ENCODE results near the gene KSR2.

GRCh38 chr12:117502633-117503032 is 466.2 kb downstream of the KSR2 start:
- TF ChIP-seq, protein P1, sequence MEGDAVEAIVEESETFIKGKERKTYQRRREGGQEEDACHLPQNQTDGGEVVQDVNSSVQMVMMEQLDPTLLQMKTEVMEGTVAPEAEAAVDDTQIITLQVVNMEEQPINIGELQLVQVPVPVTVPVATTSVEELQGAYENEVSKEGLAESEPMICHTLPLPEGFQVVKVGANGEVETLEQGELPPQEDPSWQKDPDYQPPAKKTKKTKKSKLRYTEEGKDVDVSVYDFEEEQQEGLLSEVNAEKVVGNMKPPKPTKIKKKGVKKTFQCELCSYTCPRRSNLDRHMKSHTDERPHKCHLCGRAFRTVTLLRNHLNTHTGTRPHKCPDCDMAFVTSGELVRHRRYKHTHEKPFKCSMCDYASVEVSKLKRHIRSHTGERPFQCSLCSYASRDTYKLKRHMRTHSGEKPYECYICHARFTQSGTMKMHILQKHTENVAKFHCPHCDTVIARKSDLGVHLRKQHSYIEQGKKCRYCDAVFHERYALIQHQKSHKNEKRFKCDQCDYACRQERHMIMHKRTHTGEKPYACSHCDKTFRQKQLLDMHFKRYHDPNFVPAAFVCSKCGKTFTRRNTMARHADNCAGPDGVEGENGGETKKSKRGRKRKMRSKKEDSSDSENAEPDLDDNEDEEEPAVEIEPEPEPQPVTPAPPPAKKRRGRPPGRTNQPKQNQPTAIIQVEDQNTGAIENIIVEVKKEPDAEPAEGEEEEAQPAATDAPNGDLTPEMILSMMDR (IDR thresholded peaks at IDR 0.05) = no peak
- no peak for TF ChIP-seq EZH2phosphoT487 (IDR thresholded peaks at IDR 0.05)
